Ovary (tissue), 9 donors: ENCODE results near the gene RETSAT. TPM values are rescaled to one million over a fixed set of nuclear protein-coding genes. Genes with fewer than 3 reads are reported as not detected.

Source experiments
- DNase-seq, 5 donors: peaks; one replicate each; pipeline ENCODE4 v3.0.0-alpha.2; 2019 to 2020
- H3K27ac ChIP-seq, 2 donors: fragments of 200-600 bp; one replicate each; pipeline versions ENCODE4 v1.5.1 to v1.8.0; 2019 to 2022
- H3K27me3 ChIP-seq: fragments of 200-600 bp; one replicate; pipeline ENCODE4 v1.8.0; 2022
- H3K36me3 ChIP-seq: fragments of 200-600 bp; sonication (generic); one replicate; pipeline ENCODE4 v1.5.1; 2019
- H3K4me1 ChIP-seq: one replicate; pipeline ENCODE4 v1.8.1; 2013; ENCODE audit warnings: mild to moderate bottlenecking, moderate library complexity; ENCODE audit not compliant: insufficient read depth
- H3K4me3 ChIP-seq: fragments of 200-600 bp; sonication (generic); one replicate; pipeline ENCODE4 v1.5.1; 2017
- H3K9me3 ChIP-seq, 2 donors: fragments of 200-600 bp in 1 of 2; sonication (generic) in 1 of 2; one replicate each; pipeline versions ENCODE4 v1.5.1 to v1.8.1; 2013 to 2019; ENCODE audit warnings: mild to moderate bottlenecking in 1 of 2, moderate library complexity in 1 of 2
- EP300 ChIP-seq: sonication (generic); formaldehyde crosslinking; IDR thresholded peaks from one replicate; pipeline ENCODE4 v1.6.1; 2017; ENCODE audit warnings: antibody characterized with exemption
- POLR2A ChIP-seq: fragments of 450-650 bp; IDR thresholded peaks from one replicate; pipeline ENCODE4 v1.6.1; 2017; ENCODE audit warnings: antibody characterized with exemption, mild to moderate bottlenecking, moderate library complexity
- WGBS, 3 donors: extraction: QIAGEN DNeasy Blood & Tissue Kit in 1 of 3; methylation state at CpG; one replicate each; pipeline versions ENCODE4 v1.1.5 to v1.1.7; 2013 to 2017; 5-methylcytosine and 5-hydroxymethylcytosine counted together
- intact Hi-C, 4 donors: fragments of 100-400 bp; cut with DNase I; formaldehyde crosslinking; loops; one replicate each; pipeline versions ENCODE4 v1.11.0 to v1.15.1; 2022 to 2023
- polyA plus RNA-seq, 2 donors: library from polyadenylated mRNA; stranded (reverse); fragments of 200-250 nt in 1 of 2; fragments of 350-450 nt in 1 of 2; fragmentation: Illumina TruSeq in 1 of 2; extraction: RNeasy Lipid Tissue Mini Kit (QIAGEN cat#74804) in 1 of 2; gene quantifications; one replicate each; pipeline ENCODE4 v1.2.3, GENCODE V29; 2013 to 2014
- total RNA-seq, 7 donors: library from RNA; depleted of rRNA in 2 of 7; stranded (reverse); fragments of >200 nt in 2 of 7; fragmentation: NEBNext Ultra II Directional in 3 of 7; extraction: Animal tissue kit (Norgen Biotek cat#: 25700) in 3 of 7; gene quantifications; one replicate each; pipeline versions ENCODE4 v1.1.0 to v1.2.4, GENCODE V29; 2016 to 2023
- TF ChIP-seq, protein P1 (sequence below), 3 donors: fragments of 450-650 bp in 2 of 3; fragments of 200-600 bp in 1 of 3; IDR thresholded peaks; one replicate each; pipeline versions ENCODE4 v1.5.1 to v1.8.0; 2016 to 2022; ENCODE audit warnings: antibody characterized with exemption in 3 of 3, mild to moderate bottlenecking in 1 of 3
- donor health status: DM: no; HTN: no; CAD: no; lungs with moderate emphysema.
- donor health status: DM: no; HTN: no; CAD: no.
- donor health status: Bipolar disorder and iron deficiency.
- donor health status: DM: yes; HTN: yes; CAD: no.
- donor health status: DM: no; HTN: no; CAD: no.
- donor health status: DM: yes; HTN: yes; CAD: no.

The RETSAT gene
- total and polyA plus RNA-seq, 9 donors: 13.4 to 29.4 (median 24.8) TPM

DNA sequence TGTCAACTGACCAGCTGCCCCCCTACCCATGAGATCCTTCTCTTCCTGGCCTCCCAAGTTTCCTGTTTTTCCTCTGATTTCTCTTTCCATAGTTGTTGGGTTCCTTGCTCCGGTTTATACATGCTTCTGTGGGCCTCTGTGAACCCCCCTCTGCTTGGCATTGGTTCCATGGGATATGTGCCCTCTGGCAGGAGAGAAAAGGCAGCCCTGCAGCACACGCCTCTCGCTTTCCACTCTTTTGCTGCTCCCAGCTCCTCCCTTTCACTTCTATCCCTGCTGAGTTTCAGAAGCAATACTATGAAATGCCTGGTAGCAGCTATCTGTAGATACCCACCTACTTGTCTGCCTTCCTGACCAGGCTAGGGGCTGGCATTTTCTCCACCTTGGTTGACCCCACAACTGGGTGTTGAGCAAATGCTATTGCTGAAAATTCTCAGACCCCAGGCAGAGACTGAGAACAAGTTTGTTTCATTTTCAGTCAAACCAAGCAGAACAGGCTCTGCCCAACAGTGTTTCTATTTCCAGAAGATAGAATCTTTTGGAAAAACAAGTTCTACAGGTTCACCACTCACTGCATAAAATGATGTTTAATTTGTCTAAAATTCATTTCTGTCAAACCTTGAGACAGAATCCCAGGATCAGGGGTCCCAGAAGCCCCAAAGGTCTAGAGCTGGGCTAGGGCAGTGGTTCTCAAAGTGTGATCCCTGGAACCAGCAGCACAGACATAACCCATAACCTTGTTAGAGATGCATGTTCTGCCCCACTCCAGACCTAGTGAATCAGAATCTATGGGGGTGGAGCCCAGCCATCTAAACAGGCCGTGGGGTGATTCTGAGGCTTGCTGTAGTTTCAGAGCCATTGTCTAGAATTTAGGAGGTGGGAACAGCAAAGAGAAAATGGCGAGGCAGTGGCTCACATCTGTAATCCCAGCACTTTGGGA lies 42.5 kb upstream of the RETSAT start:
- no peaks in the 10 kb centered on the region for H3K9me3 ChIP-seq
- no peak for DNase-seq
- no peaks in the 10 kb centered on the region for H3K36me3 ChIP-seq
- intact Hi-C loops: no loop called here
- H3K27ac ChIP-seq: peak overlapping the region in 1 of 2 donors; percentile 57
- H3K27me3 ChIP-seq: no peaks in the 10 kb centered on the region
- TF ChIP-seq POLR2A (no peak), EP300 (no peak)
- TF ChIP-seq, protein P1, sequence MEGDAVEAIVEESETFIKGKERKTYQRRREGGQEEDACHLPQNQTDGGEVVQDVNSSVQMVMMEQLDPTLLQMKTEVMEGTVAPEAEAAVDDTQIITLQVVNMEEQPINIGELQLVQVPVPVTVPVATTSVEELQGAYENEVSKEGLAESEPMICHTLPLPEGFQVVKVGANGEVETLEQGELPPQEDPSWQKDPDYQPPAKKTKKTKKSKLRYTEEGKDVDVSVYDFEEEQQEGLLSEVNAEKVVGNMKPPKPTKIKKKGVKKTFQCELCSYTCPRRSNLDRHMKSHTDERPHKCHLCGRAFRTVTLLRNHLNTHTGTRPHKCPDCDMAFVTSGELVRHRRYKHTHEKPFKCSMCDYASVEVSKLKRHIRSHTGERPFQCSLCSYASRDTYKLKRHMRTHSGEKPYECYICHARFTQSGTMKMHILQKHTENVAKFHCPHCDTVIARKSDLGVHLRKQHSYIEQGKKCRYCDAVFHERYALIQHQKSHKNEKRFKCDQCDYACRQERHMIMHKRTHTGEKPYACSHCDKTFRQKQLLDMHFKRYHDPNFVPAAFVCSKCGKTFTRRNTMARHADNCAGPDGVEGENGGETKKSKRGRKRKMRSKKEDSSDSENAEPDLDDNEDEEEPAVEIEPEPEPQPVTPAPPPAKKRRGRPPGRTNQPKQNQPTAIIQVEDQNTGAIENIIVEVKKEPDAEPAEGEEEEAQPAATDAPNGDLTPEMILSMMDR (IDR thresholded peaks at IDR 0.05): no peak
- H3K4me1 ChIP-seq: peaks cover 4% of the 10 kb centered on the region
- H3K4me3 ChIP-seq: no peak overlapping the region
- 34 to 42% (median 41%) methylated on average over 5 of the region's 5 CpGs for WGBS, 3 donors

DNA sequence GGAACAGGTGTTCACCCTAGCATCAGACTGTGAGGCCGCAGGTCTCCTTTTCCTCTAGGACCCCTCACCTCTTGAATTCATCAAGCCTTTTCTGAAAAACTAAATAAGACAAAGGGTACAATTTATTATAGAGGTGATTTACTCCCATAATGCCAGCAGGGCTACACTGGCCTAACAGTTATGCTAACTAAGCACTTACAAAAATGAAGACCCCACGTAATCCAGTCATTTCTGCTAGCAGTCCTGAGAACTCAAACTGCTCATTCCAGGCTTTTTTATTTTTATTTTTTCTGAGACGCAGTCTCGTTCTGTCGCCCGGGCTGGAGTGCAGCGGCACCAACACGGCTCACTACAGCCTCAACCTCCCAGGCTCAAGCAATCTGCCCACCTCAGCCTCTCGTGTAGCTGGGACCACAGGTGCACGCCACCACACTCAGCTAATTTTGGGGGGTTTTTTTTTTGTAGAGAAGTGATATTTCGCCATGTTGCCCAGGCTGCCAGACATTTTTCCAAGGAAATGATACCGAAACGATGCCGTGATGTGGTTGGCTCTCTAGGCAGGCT lies 41.7 kb upstream of the RETSAT start:
- H3K36me3 ChIP-seq: no peaks in the 10 kb centered on the region
- no peak overlapping the region for H3K4me3 ChIP-seq
- no peaks in the 10 kb centered on the region for H3K27me3 ChIP-seq
- no peak for DNase-seq
- 88 to 93% (median 91%) methylated on average over 14 of the region's 14 CpGs for WGBS, 3 donors
- peaks cover 4% of the 10 kb centered on the region for H3K4me1 ChIP-seq
- intact Hi-C loops: no loop called here
- no peaks in the 10 kb centered on the region for H3K9me3 ChIP-seq
- TF ChIP-seq EP300: no peak
- TF ChIP-seq POLR2A: no peak
- TF ChIP-seq, protein P1 (IDR thresholded peaks at IDR 0.05): no peak
- H3K27ac ChIP-seq: peak overlapping the region in 1 of 2 donors; percentile 57

DNA sequence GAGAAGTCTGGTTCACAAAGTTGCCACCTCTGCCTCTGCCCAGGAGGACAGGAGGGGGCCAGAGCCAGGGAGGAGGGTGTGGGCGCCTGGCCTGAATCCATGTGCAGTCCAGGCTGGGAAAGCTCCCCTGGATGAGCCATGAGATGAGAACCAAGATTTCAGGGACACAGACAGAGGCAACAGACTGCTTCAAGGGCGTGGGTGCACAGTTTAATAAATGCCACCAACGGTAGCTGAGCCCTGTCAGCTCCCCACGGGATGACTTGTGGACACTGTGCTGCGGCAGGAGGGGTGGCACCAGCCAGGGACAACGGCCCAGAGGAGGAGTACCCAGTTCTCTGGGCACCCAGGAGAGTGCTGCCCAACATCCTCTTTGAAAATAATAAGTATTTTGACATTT lies 40.6 kb upstream of the RETSAT start:
- Histone ChIP-seq H3K4me1 (peaks cover 4% of the 10 kb centered on the region), H3K36me3 (no peaks in the 10 kb centered on the region), H3K27ac (no peak overlapping the region), H3K4me3 (no peak overlapping the region), H3K27me3 (no peaks in the 10 kb centered on the region), H3K9me3 (no peaks in the 10 kb centered on the region)
- intact Hi-C loops: no loop called here
- 83 to 86% (median 85%) methylated on average over 6 of the region's 6 CpGs for WGBS, 3 donors
- no peak for DNase-seq
- no peak for TF ChIP-seq POLR2A
- TF ChIP-seq, protein P1 (IDR thresholded peaks at IDR 0.05): no peak
- TF ChIP-seq EP300: no peak

DNA sequence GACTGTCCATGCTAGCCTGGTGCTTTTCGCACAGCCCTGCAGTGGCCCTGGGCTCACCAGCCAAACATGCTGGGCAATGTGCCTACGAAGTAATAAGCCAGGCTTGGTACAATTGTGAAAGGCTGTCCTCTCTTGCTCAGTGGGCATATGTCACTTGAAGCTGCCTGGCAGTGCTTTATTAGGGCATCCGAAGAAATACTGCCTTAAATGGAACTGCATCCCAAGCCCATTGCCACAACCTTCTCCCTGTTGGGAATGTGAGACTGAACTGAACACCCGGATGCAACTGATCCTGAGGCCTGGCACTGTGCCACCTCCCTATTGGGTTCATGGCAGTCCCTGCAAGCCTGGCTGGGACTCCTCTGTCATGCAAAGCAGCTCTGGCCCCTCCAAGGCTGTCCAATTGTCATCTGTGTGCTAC lies 39.9 kb upstream of the RETSAT start:
- Histone ChIP-seq H3K27me3 (no peaks in the 10 kb centered on the region), H3K4me1 (peaks cover 4% of the 10 kb centered on the region), H3K27ac (no peak overlapping the region), H3K36me3 (no peaks in the 10 kb centered on the region), H3K9me3 (no peaks in the 10 kb centered on the region), H3K4me3 (no peak overlapping the region)
- TF ChIP-seq, protein P1 (IDR thresholded peaks at IDR 0.05): no peak
- TF ChIP-seq EP300: no peak
- no peak for TF ChIP-seq POLR2A
- 72 to 81% (median 77%) methylated on average over 4 of the region's 4 CpGs for WGBS, 3 donors
- peak in 1 of 5 donors; percentile 41 for DNase-seq
- intact Hi-C loops: no loop called here
